NCI-H524 treated with DMSO at 0.1 percent for 48 hours (cell line): ENCODE measurements around the gene PAK4.
A peak's percentile ranks its signal among the peaks of the same experiment; 100 is the strongest.

Source experiments
- DNase-seq: peaks from one replicate; lab custom pipeline; 2025; lab: John Stamatoyannopoulos, UW

The PAK4 gene

DNA sequence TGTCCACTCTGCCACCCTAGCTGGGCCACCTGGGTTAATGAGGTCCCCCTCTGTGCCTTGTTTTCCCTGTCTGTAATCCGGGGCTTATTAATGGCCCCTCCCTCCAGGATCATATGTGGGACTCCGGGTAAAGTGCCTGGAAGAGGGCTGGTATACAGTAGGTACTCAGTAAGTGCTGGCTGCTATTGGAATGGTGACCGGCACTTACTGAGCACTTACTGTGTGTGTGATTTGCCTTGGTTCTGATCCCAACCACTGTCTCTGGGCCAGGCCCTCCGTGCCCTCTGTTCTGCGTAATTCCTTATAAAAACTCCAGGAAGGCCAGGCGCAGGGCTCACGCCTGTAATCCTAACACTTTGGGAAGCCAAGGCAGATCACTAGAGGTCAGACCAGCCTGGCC, 40.3 kb downstream of the PAK4 start:
- DNase-seq = no peak

DNA sequence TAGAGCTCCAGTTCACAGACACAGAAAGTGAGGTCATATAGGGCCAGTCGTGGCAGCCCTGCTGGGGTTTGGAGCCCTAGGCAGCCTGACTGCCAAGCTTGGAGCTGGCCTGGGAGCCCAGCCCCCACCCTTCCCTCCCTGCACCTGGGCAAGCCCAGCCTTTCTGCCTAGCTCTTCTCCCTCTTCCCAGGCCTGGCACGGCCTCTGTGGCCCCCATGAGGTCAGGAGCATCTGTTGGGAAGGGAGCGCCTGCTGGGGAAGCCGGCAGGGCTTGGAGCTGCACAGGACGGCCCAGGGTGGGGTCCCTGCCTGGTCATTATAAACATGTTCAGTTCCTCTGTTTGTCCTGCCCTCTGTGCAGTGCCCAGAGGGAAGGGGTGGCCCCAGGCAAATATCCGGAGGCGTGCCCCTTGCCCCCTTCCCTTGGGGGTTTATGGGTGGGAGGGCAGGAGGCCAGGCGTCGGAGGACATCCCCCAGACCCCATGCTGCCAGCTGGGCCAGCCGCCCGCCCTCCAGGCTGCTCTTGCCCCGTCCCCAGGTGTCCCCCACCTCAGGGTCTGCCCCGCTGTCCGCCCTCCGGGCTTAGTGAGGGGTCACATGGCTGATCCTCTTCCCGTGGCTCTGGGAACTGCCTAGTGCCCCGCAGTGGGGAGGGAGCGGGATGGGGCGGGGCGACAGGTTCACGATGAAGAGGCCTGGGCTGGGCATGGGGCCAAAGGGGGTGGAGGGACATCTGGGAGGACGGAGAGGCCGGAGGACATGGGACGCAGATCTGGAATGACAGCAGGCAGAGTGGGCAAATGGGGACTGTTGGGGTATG, 41.2 kb downstream of the PAK4 start:
- no peak for DNase-seq

DNA sequence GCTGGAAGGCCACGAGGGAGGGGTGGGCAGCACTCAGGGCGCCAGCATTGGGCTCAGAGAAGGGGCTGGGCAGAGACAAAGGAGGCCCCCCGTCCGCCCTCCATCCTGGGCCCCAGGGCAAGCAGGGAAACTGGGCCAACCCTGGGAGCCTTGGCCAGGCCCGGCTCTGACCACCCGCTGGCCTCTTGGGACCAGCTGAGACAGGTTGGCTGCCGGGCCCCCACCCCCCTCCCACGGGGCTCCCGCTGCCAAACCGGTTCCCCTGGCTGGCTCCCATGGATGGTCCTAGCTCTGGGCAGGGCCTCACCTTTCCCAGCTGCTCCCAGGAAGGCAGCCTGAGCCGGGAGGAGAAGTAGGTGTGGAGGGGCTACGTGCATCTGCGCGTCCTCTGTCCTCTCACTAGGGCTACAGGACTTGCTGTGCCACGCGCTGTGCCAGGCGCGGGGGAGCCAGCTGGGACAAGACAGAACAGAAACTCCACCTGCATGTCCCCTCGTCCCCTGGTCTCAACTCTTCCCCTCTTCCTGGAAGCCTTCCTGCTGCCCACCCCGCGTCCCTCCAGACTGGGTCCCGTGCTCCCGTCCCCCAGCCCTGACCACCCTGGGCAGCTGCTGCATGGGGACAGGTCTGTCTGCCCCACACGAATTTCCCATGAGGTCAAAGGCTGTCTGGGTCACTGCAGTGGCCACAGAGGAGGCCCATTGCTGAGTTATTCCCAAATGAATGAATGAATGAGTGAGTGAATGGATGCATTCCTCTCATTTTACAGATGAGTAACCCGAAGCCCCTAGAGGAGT, 42.1 kb downstream of the PAK4 start:
- no peak for DNase-seq

DNA sequence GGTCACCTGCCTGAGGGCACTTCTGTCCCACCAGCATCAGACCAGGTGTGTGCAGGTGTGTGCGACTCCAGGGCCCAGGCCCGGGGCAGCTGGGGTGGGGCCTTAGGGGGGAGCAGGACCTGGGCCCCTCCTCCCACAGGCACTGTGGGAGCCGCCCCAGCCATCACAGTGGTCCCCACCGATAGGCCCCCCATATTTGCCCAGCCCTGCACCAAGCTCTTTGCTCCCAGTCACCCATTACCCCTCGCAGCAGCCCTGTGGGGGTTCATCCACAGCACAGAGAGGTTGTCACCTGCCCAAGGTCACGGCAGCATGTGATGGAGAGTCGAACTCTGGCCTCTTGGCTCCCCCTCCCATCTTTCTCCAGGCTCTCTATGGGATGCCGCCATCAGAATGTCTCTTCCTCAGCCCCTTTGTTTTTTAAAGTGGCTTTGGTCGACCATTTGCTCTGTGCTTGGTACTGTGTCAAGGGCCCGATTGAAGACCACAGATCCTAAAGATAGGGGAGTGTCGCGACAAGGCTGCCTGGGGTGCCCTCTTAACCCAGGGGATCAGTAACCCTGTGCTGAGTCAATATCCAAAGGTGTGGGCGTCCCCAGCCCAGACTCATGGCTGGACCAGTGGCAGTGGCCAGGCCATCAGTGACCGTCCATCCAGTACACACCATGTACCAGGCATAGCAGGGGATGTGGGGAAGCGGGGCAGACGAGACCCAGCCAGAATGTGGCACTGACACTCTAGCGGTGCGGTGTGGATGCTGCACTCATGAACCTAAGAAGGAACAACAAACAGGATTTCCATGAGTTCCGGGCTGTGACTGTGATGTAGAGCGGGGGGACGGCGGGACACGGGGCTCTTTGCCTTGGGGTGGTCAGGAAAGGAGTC, 42.9 kb downstream of the PAK4 start:
- DNase-seq = no peak

DNA sequence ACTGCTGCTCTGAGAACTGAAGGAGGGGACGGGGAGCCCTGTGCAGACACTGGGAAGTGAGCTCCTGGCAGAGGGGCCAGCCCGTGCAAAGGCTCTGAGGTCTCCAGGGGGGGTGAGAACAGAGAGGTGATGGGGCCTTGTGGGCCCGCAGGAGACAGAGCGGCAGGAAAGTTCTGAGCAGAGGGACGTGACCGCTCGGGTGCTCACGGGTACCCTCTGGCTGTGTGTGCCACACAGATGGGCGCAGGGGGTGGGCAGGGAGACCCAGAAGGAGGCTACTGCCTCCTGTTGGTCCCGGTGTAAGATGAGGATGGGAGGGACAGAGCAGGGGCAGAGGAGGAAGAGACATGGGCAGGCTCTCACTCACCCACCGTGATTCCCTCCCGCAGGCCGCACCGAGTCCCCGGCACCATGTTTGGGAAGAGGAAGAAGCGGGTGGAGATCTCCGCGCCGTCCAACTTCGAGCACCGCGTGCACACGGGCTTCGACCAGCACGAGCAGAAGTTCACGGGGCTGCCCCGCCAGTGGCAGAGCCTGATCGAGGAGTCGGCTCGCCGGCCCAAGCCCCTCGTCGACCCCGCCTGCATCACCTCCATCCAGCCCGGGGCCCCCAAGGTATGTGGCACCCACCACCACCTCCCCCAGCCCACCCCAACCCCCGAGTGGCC, 43.7 kb downstream of the PAK4 start:
- no peak for DNase-seq

GRCh38 chr19:39170386-39171231, 45.0 kb downstream of the PAK4 start:
- DNase-seq = no peak

DNA sequence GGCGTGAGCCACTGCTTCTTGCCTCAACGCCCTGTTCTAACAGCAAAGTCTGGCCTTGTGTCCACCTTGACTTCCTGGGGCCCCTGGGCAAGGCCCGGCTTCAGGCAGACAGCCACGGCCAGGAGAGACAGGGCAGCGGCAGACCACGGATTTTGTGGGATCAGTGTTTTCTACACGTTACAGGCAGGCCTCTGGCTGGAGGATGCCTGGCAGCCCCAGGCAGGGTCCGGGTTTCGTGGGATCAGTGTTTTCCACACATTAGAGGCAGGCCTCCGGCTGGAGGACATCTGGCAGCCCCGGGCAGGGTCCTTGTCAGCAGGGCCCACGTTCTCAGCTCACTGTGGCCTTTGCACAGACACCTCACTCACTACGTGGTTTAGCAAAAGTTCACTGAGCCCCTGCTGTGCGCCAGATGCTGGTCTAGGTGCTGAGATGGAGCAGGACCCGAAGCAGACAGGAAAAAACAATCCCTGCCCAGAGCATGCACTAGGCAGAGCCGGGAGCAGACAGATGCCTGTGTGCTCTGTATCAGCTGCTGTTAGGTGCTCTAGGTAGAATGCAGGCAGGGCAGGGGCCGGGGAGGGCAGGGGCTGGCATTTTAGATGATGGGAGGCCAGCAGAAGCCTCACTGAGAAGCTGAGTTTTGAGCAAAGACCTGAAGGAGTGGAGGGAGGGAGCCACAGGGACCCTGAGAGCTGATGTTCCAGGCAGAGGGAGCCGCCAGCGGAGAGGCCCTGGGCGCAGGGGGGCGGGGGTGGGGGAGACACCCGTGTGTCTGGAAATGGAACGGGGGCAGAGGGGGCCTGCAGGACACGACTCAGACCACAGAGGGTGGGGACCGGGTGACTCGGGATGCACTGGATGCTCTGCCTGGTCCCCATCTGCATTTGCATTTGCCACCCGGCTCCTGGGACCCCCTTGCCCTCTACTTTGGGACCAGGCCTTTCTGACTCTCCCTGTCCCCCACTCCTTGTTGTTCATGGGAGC, 46.2 kb downstream of the PAK4 start:
- peak; percentile 81 for DNase-seq

DNA sequence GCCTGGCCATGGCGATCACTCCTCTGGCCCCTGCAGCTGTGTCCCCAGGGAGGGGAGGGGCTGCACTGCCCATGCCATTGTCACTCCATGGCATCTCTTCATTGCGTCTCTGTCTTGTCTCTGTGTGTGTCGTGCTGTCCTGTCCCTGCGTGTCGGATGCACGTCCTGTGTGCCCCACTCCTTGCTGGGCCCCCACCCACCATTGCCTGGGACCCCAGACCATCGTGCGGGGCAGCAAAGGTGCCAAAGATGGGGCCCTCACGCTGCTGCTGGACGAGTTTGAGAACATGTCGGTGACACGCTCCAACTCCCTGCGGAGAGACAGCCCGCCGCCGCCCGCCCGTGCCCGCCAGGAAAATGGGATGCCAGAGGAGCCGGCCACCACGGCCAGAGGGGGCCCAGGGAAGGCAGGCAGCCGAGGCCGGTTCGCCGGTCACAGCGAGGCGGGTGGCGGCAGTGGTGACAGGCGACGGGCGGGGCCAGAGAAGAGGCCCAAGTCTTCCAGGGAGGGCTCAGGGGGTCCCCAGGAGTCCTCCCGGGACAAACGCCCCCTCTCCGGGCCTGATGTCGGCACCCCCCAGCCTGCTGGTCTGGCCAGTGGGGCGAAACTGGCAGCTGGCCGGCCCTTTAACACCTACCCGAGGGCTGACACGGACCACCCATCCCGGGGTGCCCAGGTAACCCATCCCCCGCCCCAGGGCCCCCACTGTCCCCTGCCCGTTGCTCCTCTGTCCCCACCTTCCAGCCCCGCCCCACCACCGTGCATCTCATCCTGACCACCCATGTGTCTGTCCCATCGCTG, 47.3 kb downstream of the PAK4 start:
- DNase-seq = no peak

DNA sequence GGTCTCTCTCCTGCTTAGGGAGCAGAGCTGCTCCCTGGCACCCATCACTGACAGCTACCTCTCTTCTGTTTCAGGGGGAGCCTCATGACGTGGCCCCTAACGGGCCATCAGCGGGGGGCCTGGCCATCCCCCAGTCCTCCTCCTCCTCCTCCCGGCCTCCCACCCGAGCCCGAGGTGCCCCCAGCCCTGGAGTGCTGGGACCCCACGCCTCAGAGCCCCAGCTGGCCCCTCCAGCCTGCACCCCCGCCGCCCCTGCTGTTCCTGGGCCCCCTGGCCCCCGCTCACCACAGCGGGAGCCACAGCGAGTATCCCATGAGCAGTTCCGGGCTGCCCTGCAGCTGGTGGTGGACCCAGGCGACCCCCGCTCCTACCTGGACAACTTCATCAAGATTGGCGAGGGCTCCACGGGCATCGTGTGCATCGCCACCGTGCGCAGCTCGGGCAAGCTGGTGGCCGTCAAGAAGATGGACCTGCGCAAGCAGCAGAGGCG, 48.0 kb downstream of the PAK4 start:
- DNase-seq = no peak

DNA sequence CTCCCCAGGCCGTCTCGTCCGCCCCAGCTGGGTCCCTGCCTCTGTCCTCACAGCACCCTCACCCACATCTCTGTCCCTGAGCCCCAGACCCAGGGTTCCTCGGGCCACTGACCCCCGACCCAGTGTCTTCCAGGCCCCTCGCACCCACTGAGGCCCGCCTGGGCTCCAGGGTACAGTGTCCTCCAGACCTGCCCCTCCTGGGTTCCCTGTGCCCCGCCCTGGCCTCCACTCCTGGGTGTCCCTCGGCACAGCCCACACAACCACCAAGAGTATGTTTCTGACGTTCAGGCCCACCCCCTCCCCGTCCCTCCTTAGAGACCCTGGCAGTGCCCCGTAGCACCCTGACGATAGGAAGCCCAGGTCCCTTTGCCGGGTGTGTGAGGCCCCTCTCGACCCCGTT, 48.6 kb downstream of the PAK4 start:
- no peak for DNase-seq

- DNase-seq = no peak
Observed at GRCh38 chr19:39174558-39175544, 49.3 kb downstream of the PAK4 start.

DNA sequence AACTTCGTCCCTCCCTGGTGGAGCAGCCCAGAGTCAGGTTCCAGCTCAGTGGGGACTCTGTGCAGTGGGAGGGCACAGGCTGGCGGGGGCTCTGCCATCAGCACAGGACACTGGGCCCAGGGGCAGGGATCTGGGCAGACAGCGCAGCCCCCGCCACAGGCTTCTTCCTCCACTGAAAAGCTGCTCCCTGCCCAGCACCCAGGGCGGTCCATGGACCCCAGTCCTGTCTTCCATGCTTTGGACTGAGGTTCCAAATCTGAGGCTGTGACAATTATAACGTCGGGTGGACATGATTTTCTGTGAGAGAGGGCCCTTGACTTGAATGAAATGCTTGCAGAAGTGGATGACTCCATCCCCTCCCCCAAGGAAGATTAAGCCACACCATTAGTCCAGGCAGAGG, 50.0 kb downstream of the PAK4 start:
- no peak for DNase-seq

GRCh38 chr19:39177110-39177699, 51.6 kb downstream of the PAK4 start:
- no peak for DNase-seq

- no peak for DNase-seq
Observed at GRCh38 chr19:39177736-39178135, 52.1 kb downstream of the PAK4 start.

DNA sequence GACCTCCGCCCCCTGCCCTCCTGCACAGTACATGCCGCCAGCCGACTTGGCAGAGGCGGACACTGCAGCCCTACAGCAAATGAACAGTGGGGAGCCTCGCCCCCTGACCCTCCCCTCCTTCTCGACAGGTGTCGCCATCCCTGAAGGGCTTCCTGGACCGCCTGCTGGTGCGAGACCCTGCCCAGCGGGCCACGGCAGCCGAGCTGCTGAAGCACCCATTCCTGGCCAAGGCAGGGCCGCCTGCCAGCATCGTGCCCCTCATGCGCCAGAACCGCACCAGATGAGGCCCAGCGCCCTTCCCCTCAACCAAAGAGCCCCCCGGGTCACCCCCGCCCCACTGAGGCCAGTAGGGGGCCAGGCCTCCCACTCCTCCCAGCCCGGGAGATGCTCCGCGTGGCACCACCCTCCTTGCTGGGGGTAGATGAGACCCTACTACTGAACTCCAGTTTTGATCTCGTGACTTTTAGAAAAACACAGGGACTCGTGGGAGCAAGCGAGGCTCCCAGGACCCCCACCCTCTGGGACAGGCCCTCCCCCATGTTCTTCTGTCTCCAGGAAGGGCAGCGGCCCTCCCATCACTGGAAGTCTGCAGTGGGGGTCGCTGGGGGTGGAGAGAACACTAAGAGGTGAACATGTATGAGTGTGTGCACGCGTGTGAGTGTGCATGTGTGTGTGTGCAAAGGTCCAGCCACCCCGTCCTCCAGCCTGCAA, 52.9 kb downstream of the PAK4 start:
- no peak for DNase-seq

DNA sequence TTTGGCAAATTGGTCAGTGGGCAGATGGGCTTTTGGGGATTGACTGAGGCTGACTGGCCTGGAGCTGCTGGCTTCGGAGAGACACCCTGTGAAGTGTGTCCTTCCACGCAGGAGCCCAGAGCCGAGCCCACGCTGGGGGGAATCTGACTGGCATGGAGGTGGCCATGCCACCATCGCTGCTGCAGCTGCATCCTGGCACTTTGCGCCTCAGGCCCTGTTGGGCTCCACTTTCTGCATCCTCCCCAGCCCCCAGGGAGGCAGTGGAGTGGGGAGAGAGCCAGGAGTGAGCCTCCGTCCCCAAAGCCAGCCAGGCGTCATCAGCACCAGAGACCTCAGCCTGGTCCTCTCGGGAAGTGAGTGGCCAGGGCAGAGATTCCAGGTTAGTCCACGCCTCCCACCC, 54.2 kb downstream of the PAK4 start:
- DNase-seq = no peak
